ENCODE data around the gene S100PBP.

S100PBP gene

GRCh38 chr1:32817159-32817814, at the start of gene S100PBP, which contains the start of gene YARS1:
Gene S100PBP, plus strand, starts transcription at chr1:32817653. Its CDS starts 8,447 bp downstream, at chr1:32826100.
Gene YARS1, minus strand, starts transcription at chr1:32817358. Its CDS starts 114 bp downstream, at chr1:32817244.
- DNase-seq = peak; percentile 97

- no peak for DNase-seq
Measured at GRCh38 chr1:32768110-32768850, 49.2 kb upstream of the S100PBP start.

- no peak for DNase-seq
Measured at GRCh38 chr1:32769524-32770220, 47.8 kb upstream of the S100PBP start.

DNA sequence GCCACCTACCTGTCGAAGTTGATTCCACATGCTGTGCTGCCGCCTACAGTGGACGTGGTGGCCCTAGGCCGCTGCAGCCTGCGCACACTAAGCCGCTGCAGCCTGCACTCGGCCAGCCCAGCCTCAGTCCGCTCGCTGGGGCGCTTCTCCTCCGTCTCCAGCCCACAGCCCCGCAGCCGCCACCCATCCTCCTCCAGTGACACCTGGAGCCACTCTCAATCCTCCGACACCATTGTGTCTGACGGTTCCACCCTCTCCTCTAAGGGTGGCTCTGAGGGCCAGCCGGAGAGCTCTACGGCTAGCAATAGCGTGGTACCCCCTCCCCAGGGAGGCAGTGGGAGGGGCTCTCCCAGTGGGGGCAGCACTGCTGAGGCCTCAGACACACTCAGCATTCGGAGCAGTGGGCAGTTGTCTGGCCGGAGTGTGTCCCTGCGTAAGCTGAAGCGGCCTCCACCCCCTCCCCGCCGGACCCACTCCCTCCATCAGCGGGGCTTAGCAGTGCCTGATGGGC, 47.2 kb upstream of the S100PBP start:
- no peak for DNase-seq

- DNase-seq = no peak
Measured at GRCh38 chr1:32770741-32771548, 46.5 kb upstream of the S100PBP start.

- DNase-seq = no peak
Measured at GRCh38 chr1:32771561-32772280, 45.7 kb upstream of the S100PBP start.

DNA sequence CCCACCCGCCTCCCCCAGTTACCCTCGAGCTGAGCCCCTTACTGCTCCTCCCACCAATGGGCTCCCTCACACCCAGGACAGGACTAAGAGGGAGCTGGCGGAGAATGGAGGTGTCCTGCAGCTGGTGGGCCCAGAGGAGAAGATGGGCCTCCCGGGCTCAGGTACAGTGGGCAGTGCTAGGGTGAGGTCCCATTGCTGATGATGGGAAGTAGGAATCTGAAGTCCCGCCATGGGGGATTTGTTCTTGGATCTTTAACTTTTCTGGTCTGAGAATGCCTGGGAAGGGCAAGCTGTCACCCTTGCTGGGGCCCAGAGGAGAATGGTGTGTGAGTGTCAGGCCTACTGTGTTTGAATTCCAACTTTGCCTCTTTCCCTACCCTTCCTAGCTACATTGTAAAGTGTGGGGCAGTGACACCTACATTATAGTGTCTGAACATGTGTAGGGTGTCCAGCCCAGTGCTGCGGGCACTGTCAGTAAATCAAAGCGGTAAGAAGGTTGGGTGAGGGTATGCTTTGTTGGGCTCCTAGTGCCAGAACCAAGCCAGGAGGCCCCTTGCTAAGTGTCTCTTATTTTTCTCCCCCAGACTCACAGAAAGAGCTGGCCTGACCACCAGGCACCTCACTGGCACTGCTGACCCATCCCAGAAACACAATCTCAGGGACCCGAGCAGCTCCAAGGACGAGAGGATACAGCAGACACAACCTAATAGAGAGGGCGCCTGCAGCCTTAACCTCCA, 45.0 kb upstream of the S100PBP start:
- no peak for DNase-seq

GRCh38 chr1:32773018-32773763, 44.3 kb upstream of the S100PBP start:
- DNase-seq = peak; percentile 35

DNA sequence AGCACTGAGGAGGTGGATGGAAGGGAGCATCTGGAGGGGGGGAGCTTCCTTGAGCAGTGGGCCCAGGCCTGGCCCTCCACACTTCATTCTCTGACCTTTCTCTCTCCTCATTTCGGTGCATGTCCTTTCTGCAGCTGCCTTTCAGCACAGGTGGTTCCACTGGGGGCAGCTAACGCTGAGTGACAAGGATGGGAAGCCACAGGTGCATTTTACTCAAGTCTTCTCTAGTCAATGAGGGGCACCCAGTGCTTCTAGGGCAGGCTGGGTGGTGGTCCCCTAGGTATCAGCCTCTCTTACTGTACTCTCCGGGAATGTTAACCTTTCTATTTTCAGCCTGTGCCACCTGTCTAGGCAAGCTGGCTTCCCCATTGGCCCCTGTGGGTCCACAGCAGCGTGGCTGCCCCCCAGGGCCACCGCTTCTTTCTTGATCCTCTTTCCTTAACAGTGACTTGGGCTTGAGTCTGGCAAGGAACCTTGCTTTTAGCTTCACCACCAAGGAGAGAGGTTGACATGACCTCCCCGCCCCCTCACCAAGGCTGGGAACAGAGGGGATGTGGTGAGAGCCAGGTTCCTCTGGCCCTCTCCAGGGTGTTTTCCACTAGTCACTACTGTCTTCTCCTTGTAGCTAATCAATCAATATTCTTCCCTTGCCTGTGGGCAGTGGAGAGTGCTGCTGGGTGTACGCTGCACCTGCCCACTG, 43.5 kb upstream of the S100PBP start:
- no peak for DNase-seq

GRCh38 chr1:32774464-32774808, 43.0 kb upstream of the S100PBP start:
- DNase-seq = no peak

GRCh38 chr1:32774950-32775634, 42.4 kb upstream of the S100PBP start:
- DNase-seq = peak; percentile 46

DNA sequence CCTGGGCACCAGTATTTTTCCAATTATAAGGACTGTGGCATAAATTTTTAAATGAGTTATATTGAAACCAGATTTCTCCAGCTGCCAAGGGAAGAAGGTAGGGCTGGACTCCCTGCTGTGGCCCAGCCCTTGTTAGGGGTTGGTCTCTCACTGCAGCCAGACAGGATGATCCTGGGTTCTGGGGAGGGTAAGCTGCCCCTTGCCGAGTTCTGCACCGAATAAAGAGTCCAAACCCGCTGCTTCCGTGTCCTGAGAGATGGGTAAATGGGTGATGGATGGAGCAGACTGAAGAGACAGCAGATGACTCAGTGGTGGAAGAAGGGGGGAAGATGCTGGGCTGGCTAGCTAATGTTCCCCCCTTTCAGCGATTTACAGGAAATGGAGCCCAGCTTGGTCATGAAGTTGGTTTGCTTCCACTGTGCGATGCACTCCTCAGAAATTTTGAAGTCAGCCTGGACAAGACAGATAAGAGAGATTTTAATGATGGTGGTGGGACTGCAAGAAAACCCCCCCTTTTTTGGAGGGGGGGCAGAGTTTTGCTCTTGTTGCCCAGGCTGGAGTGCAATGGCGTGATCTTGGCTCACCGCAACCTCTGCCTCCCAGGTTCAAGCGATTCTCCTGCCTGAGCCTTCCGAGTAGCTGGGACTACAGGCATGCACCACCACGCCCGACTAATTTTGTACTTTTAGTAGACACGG, 41.7 kb upstream of the S100PBP start:
- peak; percentile 19 for DNase-seq

- DNase-seq = no peak
Measured at GRCh38 chr1:32779242-32779641, 38.2 kb upstream of the S100PBP start.

DNA sequence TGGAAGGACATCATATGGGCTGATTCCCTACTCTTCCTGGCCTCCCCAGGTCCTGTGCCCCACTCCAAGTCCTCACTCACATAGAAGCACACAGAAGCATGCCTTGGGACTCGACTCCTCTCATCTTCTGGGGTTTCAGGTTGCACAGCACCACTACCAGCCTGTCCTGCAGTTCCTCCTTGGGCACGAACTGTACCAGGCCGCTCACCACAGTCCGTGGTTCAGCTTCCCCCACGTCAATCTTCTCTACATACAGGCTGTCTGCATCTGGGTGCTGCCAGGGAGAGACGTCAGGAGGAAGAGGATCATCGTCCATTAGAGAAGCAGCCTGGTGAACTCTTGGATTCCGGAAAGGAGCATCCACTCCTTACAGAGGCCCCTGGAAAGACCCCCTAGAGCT, 37.4 kb upstream of the S100PBP start:
- DNase-seq = no peak

GRCh38 chr1:32780628-32781234, 36.7 kb upstream of the S100PBP start:
- no peak for DNase-seq

- no peak for DNase-seq
Measured at GRCh38 chr1:32782086-32782485, 35.4 kb upstream of the S100PBP start.

DNA sequence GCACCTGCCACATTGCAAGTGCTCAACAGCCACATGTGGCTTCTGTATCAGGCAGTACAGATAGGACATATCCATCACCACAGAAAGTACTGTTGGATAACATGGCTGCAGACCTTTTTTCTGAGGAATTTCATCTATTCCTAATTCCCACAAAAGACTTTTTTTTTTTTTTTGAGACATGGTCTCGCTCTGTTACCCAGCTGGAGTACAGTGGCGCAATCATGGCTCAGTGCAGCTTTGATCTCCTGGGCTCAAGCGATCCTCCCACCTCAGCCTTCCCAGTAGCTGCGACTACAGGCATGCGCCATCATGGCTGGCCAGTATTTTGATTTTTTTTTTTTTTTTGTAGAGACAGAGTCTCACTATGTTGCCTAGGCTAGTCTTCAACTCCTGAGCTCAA, 33.6 kb upstream of the S100PBP start:
- DNase-seq = peak; percentile 68

GRCh38 chr1:32784817-32785216, 32.6 kb upstream of the S100PBP start:
- DNase-seq = no peak

All from kidney glomerular epithelial cell (primary cell).